Skin of body (tissue), 2 donors: ENCODE data around the gene ARHGAP23. TPM values are rescaled to one million over a fixed set of nuclear protein-coding genes. Genes with fewer than 3 reads are reported as not detected.

Source experiments
- DNase-seq: peaks from one replicate; lab custom pipeline; 2025; lab: John Stamatoyannopoulos, UW
- total RNA-seq: library from RNA; depleted of rRNA; stranded (reverse); fragments of >200 nt; gene quantifications from one replicate; pipeline ENCODE4 v1.2.3, GENCODE V29; 2014

ARHGAP23 gene, protein sequence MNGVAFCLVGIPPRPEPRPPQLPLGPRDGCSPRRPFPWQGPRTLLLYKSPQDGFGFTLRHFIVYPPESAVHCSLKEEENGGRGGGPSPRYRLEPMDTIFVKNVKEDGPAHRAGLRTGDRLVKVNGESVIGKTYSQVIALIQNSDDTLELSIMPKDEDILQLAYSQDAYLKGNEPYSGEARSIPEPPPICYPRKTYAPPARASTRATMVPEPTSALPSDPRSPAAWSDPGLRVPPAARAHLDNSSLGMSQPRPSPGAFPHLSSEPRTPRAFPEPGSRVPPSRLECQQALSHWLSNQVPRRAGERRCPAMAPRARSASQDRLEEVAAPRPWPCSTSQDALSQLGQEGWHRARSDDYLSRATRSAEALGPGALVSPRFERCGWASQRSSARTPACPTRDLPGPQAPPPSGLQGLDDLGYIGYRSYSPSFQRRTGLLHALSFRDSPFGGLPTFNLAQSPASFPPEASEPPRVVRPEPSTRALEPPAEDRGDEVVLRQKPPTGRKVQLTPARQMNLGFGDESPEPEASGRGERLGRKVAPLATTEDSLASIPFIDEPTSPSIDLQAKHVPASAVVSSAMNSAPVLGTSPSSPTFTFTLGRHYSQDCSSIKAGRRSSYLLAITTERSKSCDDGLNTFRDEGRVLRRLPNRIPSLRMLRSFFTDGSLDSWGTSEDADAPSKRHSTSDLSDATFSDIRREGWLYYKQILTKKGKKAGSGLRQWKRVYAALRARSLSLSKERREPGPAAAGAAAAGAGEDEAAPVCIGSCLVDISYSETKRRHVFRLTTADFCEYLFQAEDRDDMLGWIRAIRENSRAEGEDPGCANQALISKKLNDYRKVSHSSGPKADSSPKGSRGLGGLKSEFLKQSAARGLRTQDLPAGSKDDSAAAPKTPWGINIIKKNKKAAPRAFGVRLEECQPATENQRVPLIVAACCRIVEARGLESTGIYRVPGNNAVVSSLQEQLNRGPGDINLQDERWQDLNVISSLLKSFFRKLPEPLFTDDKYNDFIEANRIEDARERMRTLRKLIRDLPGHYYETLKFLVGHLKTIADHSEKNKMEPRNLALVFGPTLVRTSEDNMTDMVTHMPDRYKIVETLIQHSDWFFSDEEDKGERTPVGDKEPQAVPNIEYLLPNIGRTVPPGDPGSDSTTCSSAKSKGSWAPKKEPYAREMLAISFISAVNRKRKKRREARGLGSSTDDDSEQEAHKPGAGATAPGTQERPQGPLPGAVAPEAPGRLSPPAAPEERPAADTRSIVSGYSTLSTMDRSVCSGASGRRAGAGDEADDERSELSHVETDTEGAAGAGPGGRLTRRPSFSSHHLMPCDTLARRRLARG (N-terminal part only)
- total RNA-seq: 73.7 TPM

DNA sequence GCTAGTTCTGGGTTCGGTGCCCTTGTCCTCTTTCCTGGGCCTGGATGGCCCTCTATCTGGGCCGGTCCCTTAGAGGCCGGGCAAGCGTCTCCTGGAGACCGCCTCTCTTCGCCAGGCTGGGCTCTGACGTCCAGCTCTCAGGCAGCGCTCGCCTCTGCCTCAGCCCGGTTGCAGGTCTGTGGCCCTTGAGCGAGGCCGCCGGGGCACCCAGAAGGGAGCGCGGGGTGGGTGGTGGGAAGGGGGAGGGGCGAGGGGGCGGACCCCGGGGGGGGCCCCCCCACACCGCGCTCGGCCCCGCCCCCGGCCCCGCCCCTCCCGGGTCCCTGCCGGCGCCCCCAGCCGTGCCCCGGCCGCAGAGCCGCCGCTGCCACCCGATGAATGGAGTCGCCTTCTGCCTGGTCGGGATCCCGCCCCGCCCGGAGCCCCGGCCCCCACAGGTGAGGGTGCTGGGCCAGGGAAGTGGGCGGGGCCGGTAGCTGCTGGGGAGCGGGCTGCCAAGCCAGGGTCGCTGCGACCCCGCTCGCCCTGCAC is at the start of gene ARHGAP23:
Gene ARHGAP23 (plus strand): TSS at position 353 of the 531 bp plus-strand sequence. CDS start 22 bp downstream, at position 375.
- DNase-seq: no peak

DNA sequence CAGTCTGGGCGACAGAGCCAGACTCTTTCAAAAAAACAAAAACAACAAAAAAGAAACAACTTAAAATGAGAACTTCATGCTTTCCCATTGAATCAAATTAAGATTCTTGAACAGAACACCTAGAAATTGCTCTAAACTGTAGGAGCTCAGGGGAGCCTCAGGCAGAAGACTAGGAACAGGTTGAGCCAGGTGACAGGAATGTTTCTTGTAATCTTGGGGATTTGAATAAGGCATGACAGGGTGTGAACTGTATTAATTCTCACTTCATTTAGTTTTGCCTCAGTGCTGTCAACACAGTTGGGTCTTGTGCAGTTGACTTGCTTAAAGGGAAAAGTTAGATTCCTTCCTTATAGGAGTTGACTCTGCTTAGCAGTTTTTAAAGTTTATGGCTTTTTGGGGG is 48.8 kb upstream of the ARHGAP23 start:
- DNase-seq: no peak

DNA sequence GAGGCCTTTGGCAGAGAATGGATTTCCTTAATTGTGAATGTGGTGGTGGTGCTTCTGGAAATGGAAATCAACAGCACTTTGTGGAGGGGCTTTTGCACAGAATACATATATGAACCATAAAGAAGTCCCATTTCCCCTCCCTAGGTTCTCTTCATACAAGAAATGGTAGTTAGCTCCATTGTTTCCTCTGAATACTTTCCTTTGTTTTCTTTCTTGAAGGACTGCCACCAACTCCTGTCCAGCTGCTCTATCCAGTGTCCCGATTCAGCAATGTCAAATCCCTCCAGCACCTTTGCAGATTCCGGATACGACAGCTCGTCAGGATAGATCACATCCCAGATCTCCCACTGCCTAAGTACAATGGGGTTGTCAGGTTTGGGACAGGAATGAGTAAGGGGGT is 33.2 kb upstream of the ARHGAP23 start:
- DNase-seq: no peak

DNA sequence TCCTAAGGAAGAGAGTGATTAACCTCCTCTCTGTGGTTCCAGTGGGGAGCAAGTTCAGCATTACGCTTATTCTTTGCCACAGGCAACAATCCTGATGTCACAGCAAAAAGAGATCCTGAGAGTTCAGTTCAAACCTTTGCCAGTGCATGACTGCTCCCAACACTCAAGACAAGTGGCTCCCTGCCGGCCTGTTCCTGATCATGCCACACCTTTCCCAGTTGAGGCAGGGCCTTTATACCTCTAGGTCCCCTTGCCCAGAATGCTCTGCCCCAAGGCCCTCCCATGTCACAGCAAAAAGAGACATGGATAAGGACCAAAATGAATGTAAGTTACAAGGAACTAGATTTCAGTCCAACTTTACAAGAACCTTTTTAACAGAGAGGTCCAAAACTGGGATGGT is 31.0 kb upstream of the ARHGAP23 start:
- no peak for DNase-seq

DNA sequence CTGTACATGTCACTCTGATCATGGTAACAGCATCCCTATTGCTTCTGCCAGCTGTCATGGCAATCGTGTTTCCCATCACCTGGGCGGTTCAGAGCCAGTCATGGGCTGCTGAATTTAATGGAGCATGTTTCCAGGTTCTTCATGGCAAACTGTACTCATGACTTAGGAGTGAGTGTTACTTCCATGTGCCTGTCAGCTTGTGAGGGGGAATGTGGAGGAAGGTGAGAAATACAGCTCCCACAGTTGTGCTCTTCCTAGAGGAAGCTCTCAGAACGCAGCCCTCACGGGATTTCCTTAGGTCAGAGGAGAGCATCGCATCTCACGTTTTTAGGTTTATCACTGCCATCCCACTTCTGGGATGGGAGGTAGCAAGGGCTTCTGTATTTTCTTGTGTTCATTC is 28.0 kb upstream of the ARHGAP23 start:
- no peak for DNase-seq

DNA sequence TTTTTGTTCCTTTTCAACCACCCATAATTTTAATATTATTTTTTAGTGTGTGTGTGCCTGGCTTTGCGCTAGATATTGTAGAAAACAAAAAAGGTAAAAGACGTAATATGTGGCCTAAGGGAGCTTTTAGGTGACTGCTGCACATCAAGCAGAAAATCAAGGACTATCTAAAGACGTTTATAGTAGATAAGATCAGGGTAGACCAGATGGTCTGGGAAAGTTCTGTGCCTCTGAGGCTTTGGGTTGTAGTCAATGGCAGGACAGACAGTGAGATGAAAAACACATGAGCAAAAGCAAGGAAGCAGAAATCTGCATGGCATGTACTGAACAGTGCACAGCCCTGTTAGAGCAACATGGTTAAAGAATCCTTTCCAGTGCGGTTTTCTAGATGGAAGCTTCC is 26.8 kb upstream of the ARHGAP23 start:
- DNase-seq: no peak

DNA sequence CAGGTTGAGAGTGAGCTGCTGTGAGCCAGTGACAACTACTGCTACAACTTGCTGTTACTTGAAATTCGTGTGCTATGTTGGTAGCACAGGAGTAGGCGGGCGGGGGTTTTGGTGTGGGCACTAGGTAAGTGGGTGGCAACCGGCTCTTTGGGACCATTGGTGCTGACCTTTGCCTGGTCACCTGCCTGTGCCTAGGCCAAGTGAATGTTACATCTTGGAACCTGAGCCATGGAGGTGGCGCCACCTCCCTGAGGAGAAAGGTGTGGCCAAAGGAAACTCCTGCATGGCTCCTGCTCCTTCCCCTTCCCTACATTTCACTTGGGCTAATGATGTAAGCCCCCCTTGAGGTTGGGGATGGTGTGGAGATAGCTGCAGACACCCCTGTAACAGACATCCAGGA is 25.4 kb upstream of the ARHGAP23 start:
- no peak for DNase-seq

- peak; percentile 28 for DNase-seq
Observed at GRCh38 chr17:38403491-38403890, 24.8 kb upstream of the ARHGAP23 start.

GRCh38 chr17:38404174-38404943 is 23.9 kb upstream of the ARHGAP23 start:
- no peak for DNase-seq

DNA sequence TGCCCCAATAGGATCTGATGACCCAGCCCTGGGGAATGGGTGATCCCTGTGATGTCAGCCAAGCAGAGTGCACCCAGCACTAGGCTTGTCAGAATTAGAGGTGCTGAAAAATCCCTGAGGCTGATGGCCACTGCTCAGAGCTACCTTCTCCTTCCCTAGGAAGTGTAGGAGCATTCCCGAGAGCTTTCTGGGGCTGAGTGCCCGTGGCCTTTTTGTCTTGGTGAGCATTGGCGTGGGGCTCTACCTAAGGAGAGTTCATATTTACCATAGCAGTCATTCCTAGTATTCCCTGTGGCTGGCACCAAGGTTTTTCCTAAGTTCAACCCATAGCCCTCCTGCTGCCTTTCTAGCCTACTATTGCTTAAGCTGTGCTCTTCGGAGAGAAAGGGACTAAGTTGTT is 22.6 kb upstream of the ARHGAP23 start:
- DNase-seq: no peak

- no peak for DNase-seq
Observed at GRCh38 chr17:38410201-38410600, 18.1 kb upstream of the ARHGAP23 start.

DNA sequence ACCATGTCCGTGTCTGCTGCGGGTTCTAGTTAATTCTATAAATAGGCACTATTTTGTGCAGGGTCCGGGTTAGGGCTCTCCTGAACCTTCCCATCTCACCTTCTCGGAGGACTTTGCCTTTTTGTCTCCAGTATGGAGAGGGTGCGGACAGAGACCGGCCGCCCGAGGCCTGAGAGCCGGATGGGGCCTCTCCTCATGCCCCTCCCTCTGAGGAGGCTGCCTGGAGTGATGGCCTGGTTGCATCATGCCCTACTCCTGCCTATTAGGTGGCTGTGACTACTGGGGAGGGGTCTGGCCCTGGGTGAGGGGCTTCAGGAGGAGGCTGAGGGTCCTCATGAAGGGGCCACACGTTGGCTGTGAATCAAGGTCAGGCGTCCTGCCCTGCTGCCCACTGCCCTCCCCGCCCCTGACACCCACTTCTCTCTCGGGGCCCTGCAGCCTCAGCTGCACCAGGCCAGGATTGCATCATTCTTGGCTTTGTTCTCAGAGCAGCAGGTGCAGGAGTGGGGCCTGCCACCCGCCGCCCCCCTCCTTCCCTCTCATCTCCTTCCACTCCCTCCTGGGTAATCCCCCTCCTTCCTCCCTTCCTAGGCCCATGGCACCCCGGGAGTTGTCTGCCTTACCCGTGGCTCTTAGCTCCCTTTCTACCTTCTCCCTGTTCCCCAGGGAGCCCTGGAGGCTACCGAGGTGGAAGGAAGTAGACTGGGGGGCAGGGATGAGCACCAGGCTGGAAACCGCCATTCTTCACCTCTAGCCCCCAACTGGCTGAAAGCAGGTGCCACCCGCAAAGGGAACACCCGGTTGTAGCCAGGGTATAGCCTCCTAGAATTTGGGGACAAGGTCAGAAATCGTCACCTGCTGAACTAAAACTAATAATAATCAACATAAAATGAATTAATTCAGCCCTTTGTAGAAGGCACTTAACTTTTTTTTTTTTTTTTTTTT is 12.7 kb upstream of the ARHGAP23 start:
- DNase-seq: no peak

DNA sequence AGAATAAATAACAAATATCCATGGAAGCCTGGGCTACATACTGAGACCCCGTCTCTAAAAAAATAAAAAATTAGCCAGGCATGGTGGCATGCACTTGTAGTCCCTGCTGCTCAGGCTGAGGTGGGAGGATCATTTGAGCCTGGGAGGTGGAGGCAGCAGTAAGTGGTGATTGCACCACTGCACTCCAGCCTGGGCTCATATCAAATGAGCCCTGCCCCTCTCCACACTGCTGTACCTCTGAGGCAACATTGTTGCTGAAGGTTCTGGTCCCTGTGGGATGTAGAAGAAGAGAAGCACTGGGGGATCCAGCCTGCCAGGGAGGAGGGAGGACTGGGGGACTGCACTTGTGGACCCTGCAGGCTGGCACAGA is 11.4 kb upstream of the ARHGAP23 start:
- DNase-seq: no peak

DNA sequence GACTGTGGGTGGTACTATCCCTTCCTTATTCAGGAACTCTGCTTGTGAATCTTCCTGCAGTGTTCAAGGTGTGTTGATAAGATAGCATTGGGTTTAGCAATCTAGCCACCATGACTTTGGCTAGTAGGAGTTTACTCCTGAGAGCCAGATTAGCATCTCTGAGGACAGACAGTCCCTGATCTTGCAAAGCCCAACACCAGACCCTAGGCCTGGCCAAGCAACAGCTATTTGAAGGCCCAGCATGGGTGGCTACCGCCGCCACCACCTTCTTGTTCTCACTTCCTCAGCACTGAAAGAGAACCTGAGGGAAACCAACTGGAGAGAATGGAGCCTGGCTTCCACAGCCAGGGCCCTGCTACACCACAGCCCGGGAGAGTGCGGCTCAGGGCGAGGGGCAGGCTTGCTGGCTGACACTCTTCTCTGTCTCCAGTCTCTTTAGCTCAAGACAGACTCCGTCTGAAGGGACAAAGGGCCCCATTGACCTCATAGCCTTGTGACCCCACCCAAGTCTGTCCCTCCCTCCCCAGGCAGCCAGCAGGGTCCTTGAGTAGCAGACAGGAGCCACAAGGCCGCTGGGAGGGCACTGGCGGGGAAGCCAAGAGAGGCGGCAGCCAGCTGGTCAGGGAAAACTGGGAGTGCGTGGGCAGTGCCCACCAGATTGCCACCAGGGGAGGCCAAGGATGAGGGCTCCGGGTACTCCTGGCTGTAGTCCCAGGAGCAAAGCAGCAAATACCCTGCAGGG is 10.9 kb upstream of the ARHGAP23 start:
- DNase-seq: no peak

GRCh38 chr17:38418062-38418692 is 10.1 kb upstream of the ARHGAP23 start:
- no peak for DNase-seq

GRCh38 chr17:38418693-38419507 is 9.4 kb upstream of the ARHGAP23 start:
- DNase-seq: no peak

GRCh38 chr17:38419508-38419981 is 8.7 kb upstream of the ARHGAP23 start:
- DNase-seq: no peak
